A549 (cell line): ENCODE measurements around the gene PAQR7. TPM values are rescaled to one million over a fixed set of nuclear protein-coding genes. Genes with fewer than 3 reads are reported as not detected.

Experiments used
- ATAC-seq, 2 experiments: fragments of 200-7000 bp in 1 of 2; fragments of >200 bp in 1 of 2; cut with Nextera tagmentation in 1 of 2; cut with Tn5 transposase in 1 of 2; 3 replicates each; pipeline versions ENCODE4 v1.8.0 to v1.9.1; 2018 to 2020; ENCODE audit warnings: mild to moderate bottlenecking in 1 of 2, moderate library complexity in 1 of 2
- CTCF ChIA-PET: fragments of 300-600 bp; sonication (Branson Sonifier 250); formaldehyde crosslinking; extraction: SDS; loops from one replicate; lab custom pipeline; 2021; ENCODE audit warnings: antibody characterized with exemption, inconsistent platforms; lab: Yijun Ruan, JAX
- POLR2A ChIA-PET: fragments of 350-600 bp; formaldehyde crosslinking; extraction: SDS; loops from one replicate; lab custom pipeline; 2021; ENCODE audit warnings: antibody characterized with exemption, inconsistent platforms; lab: Yijun Ruan, JAX
- DNase-seq, 2 experiments: peaks; one replicate each; pipeline versions ENCODE4 v3.0.0 to v3.0.0-alpha.2; 2011 to 2016; ENCODE audit warnings: low read depth in 1 of 2, low spot score in 1 of 2
- FAIRE-seq: peaks from 2 replicates; lab custom pipeline; 2011; peaks lifted over from hg19 to GRCh38; lab: Jason Lieb, UNC
- H3K27ac ChIP-seq, 2 experiments: fragments of >200 bp; sonication (Bioruptor Twin); formaldehyde crosslinking; 3 replicates each; pipeline ENCODE4 v1.5.1; 2016 to 2017
- H3K4me1 ChIP-seq: fragments of >200 bp; sonication (Bioruptor Twin); formaldehyde crosslinking; 3 replicates; pipeline ENCODE4 v1.6.1; 2016
- H3K4me2 ChIP-seq: fragments of >200 bp; sonication (Bioruptor Twin); formaldehyde crosslinking; 3 replicates; pipeline ENCODE4 v1.6.1; 2016
- H3K4me3 ChIP-seq: fragments of >200 bp; sonication (Bioruptor Twin); formaldehyde crosslinking; 3 replicates; pipeline ENCODE4 v1.5.1; 2016
- H3K9me3 ChIP-seq: fragments of >200 bp; sonication (Bioruptor Twin); formaldehyde crosslinking; 3 replicates; pipeline ENCODE4 v1.6.1; 2016
- CBX8 ChIP-seq: fragments of 200-600 bp; sonication (generic); IDR thresholded peaks from 2 replicates; pipeline ENCODE4 v1.6.1; 2016
- CTCF ChIP-seq: fragments of >200 bp; sonication (Bioruptor Twin); formaldehyde crosslinking; IDR thresholded peaks from 3 replicates; pipeline ENCODE4 v1.5.1; 2016
- EHF ChIP-seq: fragments of 250-450 bp; sonication (Bioruptor Pico); IDR thresholded peaks from 2 replicates; pipeline ENCODE4 v1.5.0; 2020; ENCODE audit warnings: mild to moderate bottlenecking
- FOSB ChIP-seq: fragments of 250-450 bp; sonication (Bioruptor Pico); IDR thresholded peaks from 2 replicates; pipeline ENCODE4 v1.5.0; 2020; ENCODE audit warnings: mild to moderate bottlenecking, moderate library complexity
- FOSL2 ChIP-seq, 2 experiments: fragments of 450-650 bp in 1 of 2; fragments of >200 bp in 1 of 2; sonication (Bioruptor Twin) in 1 of 2; formaldehyde crosslinking; IDR thresholded peaks; 2 replicates each; pipeline versions ENCODE4 v1.5.0 to v1.6.1; 2016 to 2020; ENCODE audit warnings: mild to moderate bottlenecking in 1 of 2, moderate library complexity in 1 of 2
- FOXS1 ChIP-seq: fragments of 250-450 bp; sonication (Bioruptor Pico); IDR thresholded peaks from 2 replicates; pipeline ENCODE4 v1.5.0; 2020; ENCODE audit warnings: mild to moderate bottlenecking, moderate library complexity
- HDAC2 ChIP-seq: fragments of 200-600 bp; sonication (generic); IDR thresholded peaks from 2 replicates; pipeline ENCODE4 v1.6.1; 2016
- HMGXB4 ChIP-seq: fragments of 250-450 bp; sonication (Bioruptor Pico); IDR thresholded peaks from 2 replicates; pipeline ENCODE4 v1.5.0; 2021; ENCODE audit warnings: mild to moderate bottlenecking, moderate library complexity, borderline replicate concordance
- HOXB13 ChIP-seq: fragments of 250-450 bp; sonication (Bioruptor Pico); IDR thresholded peaks from 2 replicates; pipeline ENCODE4 v1.5.0; 2020; ENCODE audit warnings: low read depth, mild to moderate bottlenecking, moderate library complexity
- JUN ChIP-seq, 2 experiments: fragments of >200 bp; sonication (Bioruptor Twin); formaldehyde crosslinking; IDR thresholded peaks; 2 replicates in 1 of 2; 3 replicates in 1 of 2; pipeline ENCODE4 v1.6.1; 2016 to 2017
- KDM5A ChIP-seq: fragments of 200-600 bp; sonication (generic); IDR thresholded peaks from 2 replicates; pipeline ENCODE4 v1.6.1; 2016; ENCODE audit warnings: antibody characterized with exemption, mild to moderate bottlenecking
- MAZ ChIP-seq: fragments of 150-350 bp; IDR thresholded peaks from 2 replicates; pipeline ENCODE4 v1.6.1; 2014; ENCODE audit warnings: antibody characterized with exemption, low read depth, low read length, borderline replicate concordance
- MYC ChIP-seq: IDR thresholded peaks from 2 replicates; pipeline ENCODE4 v1.6.1; 2012; ENCODE audit warnings: mild to moderate bottlenecking, inconsistent platforms, low read length, improper control_type of control experiment, borderline replicate concordance
- NPAS2 ChIP-seq: fragments of 250-450 bp; sonication (Bioruptor Pico); IDR thresholded peaks from 2 replicates; pipeline ENCODE4 v1.8.0; 2022; ENCODE audit warnings: mild to moderate bottlenecking, moderate library complexity, borderline replicate concordance
- POLR2AphosphoS2 ChIP-seq: conservative IDR thresholded peaks from 2 replicates; pipeline ENCODE4 v1.6.1; 2012; ENCODE audit warnings: low read length, improper control_type of control experiment, inconsistent platforms
- RCOR1 ChIP-seq: fragments of 150-350 bp; IDR thresholded peaks from 2 replicates; pipeline ENCODE4 v1.6.1; 2014; ENCODE audit warnings: antibody characterized with exemption, low read length, low read depth
- RNF2 ChIP-seq: fragments of 200-600 bp; sonication (generic); IDR thresholded peaks from 2 replicates; pipeline ENCODE4 v1.6.1; 2016; ENCODE audit warnings: low read depth, mild to moderate bottlenecking, antibody characterized with exemption, moderate library complexity, borderline replicate concordance
- TFCP2L1 ChIP-seq: fragments of 250-450 bp; sonication (Bioruptor Pico); IDR thresholded peaks from 2 replicates; pipeline ENCODE4 v1.5.0; 2021; ENCODE audit warnings: mild to moderate bottlenecking
- TP53 ChIP-seq: fragments of 250-450 bp; sonication (Bioruptor Pico); IDR thresholded peaks from 2 replicates; pipeline ENCODE4 v1.5.0; 2021; ENCODE audit warnings: mild to moderate bottlenecking, moderate library complexity
- USF2 ChIP-seq: fragments of 450-650 bp; IDR thresholded peaks from 2 replicates; pipeline ENCODE4 v1.6.1; 2014; ENCODE audit warnings: antibody characterized with exemption
- ZFP36 ChIP-seq: fragments of 450-650 bp; IDR thresholded peaks from 2 replicates; pipeline ENCODE4 v1.6.1; 2014; ENCODE audit warnings: borderline replicate concordance; ENCODE audit not compliant: partially characterized antibody
- ZNF302 ChIP-seq: fragments of 250-450 bp; sonication (Bioruptor Pico); IDR thresholded peaks from 2 replicates; pipeline ENCODE4 v1.9.0; 2021; ENCODE audit warnings: inconsistent platforms, mild to moderate bottlenecking, moderate library complexity
- WGBS: methylation state at CpG from one replicate; pipeline ENCODE4 v1.1.6; 2017; ENCODE audit errors: missing lambda C conversion rate; 5-methylcytosine and 5-hydroxymethylcytosine counted together
- polyA plus RNA-seq, 4 experiments: library from polyadenylated mRNA; depleted of rRNA in 3 of 4; stranded (reverse); fragments of >200 nt; fragmentation: RNase III in 1 of 4; extraction: RNeasy Plus Mini Kit Qiagen cat#74134 plus additional on column Dnase treatment in 1 of 4; gene quantifications; 2 replicates in 3 of 4; 3 replicates in 1 of 4; pipeline ENCODE4 v1.2.3, GENCODE V29; 2011 to 2017
- TF ChIP-seq, protein P1 (sequence below): IDR thresholded peaks from 2 replicates; pipeline ENCODE4 v1.6.1; 2012
- TF ChIP-seq, protein P2 (sequence below): fragments of >200 bp; sonication (Bioruptor Twin); formaldehyde crosslinking; IDR thresholded peaks from 3 replicates; pipeline ENCODE4 v1.6.1; 2016
- TF ChIP-seq, protein P3 (sequence below): IDR thresholded peaks from 2 replicates; pipeline ENCODE4 v1.6.1; 2012

PAQR7 gene
- polyA plus RNA-seq, 2 of the 4 experiments (the other 2 are of a cell fraction): 2.3 to 6.0 TPM

DNA sequence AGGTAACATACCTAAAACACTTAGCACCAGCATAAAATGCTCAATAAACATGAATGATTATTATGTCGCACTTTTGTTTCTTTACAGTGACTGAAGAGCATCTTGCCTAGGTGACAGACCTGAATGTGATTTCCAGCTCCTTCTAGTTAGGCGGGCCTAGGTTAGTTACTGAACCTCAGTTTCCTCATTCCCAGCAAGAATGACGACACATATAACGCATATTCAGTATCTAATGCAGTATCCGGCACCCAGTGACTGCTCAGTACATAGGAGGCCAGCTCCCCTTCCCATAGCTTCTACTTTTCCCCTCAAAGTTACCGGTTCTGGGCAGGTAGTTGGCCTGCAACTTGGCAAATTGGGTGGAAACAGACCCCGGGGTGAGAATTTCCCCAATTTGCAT is 17.0 kb downstream of the PAQR7 start:
- TF ChIP-seq CTCF: no peak
- no peak for TF ChIP-seq HMGXB4 (CRISPR knock-in tag)
- TF ChIP-seq, protein P1, sequence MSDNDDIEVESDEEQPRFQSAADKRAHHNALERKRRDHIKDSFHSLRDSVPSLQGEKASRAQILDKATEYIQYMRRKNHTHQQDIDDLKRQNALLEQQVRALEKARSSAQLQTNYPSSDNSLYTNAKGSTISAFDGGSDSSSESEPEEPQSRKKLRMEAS: no peak
- no peak for TF ChIP-seq FOSB
- TF ChIP-seq FOSL2 (IDR thresholded peaks at IDR 0.05): no peak
- no peak for TF ChIP-seq FOSL2 (CRISPR knock-in tag; IDR thresholded peaks at IDR 0.05)
- TF ChIP-seq MYC: no peak
- TF ChIP-seq ZFP36: no peak
- no peak for TF ChIP-seq TFCP2L1
- TF ChIP-seq TP53 (CRISPR knock-in tag): no peak
- TF ChIP-seq, protein P2, sequence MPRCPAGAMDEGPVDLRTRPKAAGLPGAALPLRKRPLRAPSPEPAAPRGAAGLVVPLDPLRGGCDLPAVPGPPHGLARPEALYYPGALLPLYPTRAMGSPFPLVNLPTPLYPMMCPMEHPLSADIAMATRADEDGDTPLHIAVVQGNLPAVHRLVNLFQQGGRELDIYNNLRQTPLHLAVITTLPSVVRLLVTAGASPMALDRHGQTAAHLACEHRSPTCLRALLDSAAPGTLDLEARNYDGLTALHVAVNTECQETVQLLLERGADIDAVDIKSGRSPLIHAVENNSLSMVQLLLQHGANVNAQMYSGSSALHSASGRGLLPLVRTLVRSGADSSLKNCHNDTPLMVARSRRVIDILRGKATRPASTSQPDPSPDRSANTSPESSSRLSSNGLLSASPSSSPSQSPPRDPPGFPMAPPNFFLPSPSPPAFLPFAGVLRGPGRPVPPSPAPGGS: no peak
- TF ChIP-seq RNF2: no peak
- TF ChIP-seq EHF (CRISPR knock-in tag): no peak
- no peak for TF ChIP-seq MAZ
- TF ChIP-seq USF2: no peak
- TF ChIP-seq HDAC2: no peak
- TF ChIP-seq FOXS1: no peak
- TF ChIP-seq, all 56 proteins: peak for 0
- Histone ChIP-seq H3K9me3 (no peaks in the 10 kb centered on the region), H3K27ac (peak overlapping the region; percentile 88 to 90), H3K4me1 (peaks cover 20% of the 10 kb centered on the region; the same call in 1 of the 3 replicates), H3K4me2 (peak overlapping the region; percentile 82), H3K4me3 (peak overlapping the region; percentile 63)
- no peak for DNase-seq
- ATAC-seq: peak; percentile 13 to 31; a peak in 4 of 6 replicates
- ChIA-PET POLR2A (no interaction called here), CTCF (no interaction called here)
- WGBS: 28% methylated on average over 7 of the region's 7 CpGs
- no peak for FAIRE-seq

- no peak overlapping the region for H3K4me2 ChIP-seq
- TF ChIP-seq, protein P3, sequence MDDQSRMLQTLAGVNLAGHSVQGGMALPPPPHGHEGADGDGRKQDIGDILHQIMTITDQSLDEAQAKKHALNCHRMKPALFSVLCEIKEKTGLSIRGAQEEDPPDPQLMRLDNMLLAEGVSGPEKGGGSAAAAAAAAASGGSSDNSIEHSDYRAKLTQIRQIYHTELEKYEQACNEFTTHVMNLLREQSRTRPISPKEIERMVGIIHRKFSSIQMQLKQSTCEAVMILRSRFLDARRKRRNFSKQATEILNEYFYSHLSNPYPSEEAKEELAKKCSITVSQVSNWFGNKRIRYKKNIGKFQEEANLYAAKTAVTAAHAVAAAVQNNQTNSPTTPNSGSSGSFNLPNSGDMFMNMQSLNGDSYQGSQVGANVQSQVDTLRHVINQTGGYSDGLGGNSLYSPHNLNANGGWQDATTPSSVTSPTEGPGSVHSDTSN: no peak
- no peak for TF ChIP-seq NPAS2 (CRISPR knock-in tag)
- no peak for TF ChIP-seq HOXB13 (CRISPR knock-in tag)
- no peak for TF ChIP-seq KDM5A
- no peak for TF ChIP-seq CBX8
- no peak for TF ChIP-seq POLR2AphosphoS2
- no peak for TF ChIP-seq RNF2
- no peak for TF ChIP-seq FOSB
- no peak for TF ChIP-seq RCOR1
- no peak for TF ChIP-seq JUN (IDR thresholded peaks at IDR 0.05)
- TF ChIP-seq EHF (CRISPR knock-in tag): no peak
- no peak for TF ChIP-seq ZNF302 (CRISPR knock-in tag)
- H3K9me3 ChIP-seq: no peaks in the 10 kb centered on the region
- H3K4me3 ChIP-seq: no peak overlapping the region
- POLR2A ChIA-PET: interaction anchor here (0.7 kb wide), 1 partner anchor 175 kb away, joined by 6 read pairs; no protein-coding TSS in a partner anchor
- CTCF ChIA-PET: interaction anchor here (0.6 kb wide), 1 partner anchor 154 kb away, joined by 3 read pairs; no protein-coding TSS in a partner anchor
- FAIRE-seq (no peak), DNase-seq (no peak), ATAC-seq (no peak)
- WGBS: 81% methylated on average over 11 of the region's 11 CpGs
- no peak overlapping the region for H3K27ac ChIP-seq
- H3K4me1 ChIP-seq: peaks cover 20% of the 10 kb centered on the region; the same call in 1 of the 3 replicates
These were observed 18.7 kb downstream of the PAQR7 start for GRCh38 chr1:25856856-25857255.
